HepG2 (cell line): ENCODE data around the gene ZDHHC18. TPM values are rescaled to one million over a fixed set of nuclear protein-coding genes. Genes with fewer than 3 reads are reported as not detected.
A peak's percentile ranks its signal among the peaks of the same experiment; 100 is the strongest.

ENCODE experiments used
- DR1 ChIP-seq: sonication (generic); formaldehyde crosslinking; IDR thresholded peaks from 2 replicates; pipeline ENCODE4 v1.8.0; 2021; ENCODE audit warnings: mild to moderate bottlenecking, missing genetic modification reagents, inconsistent platforms
- ETV6 ChIP-seq: sonication (generic); formaldehyde crosslinking; conservative IDR thresholded peaks from 2 replicates; pipeline ENCODE4 v1.4.0; 2020; ENCODE audit warnings: missing genetic modification reagents
- IRX3 ChIP-seq: sonication (generic); formaldehyde crosslinking; IDR thresholded peaks from 2 replicates; pipeline ENCODE4 v1.8.1; 2023; ENCODE audit warnings: mild to moderate bottlenecking, low read depth, missing genetic modification reagents, borderline replicate concordance
- KAT7 ChIP-seq: IDR thresholded peaks from 2 replicates; pipeline ENCODE4 v1.6.1; 2018; ENCODE audit warnings: borderline replicate concordance, missing compliant biosample characterization
- KLF11 ChIP-seq: IDR thresholded peaks from 2 replicates; pipeline ENCODE4 v1.6.1; 2016; ENCODE audit warnings: missing compliant biosample characterization
- SALL1 ChIP-seq: sonication (generic); formaldehyde crosslinking; IDR thresholded peaks from 2 replicates; pipeline ENCODE4 v1.8.0; 2022; ENCODE audit warnings: mild to moderate bottlenecking, missing genetic modification reagents
- SP4 ChIP-seq: sonication (generic); formaldehyde crosslinking; IDR thresholded peaks from 2 replicates; pipeline ENCODE4 v1.8.1; 2023; ENCODE audit warnings: mild to moderate bottlenecking, missing genetic modification reagents
- TAF1 ChIP-seq: sonication (generic); formaldehyde crosslinking; IDR thresholded peaks from 2 replicates; pipeline ENCODE4 v1.4.0; 2020; ENCODE audit warnings: missing genetic modification reagents
- TOPORS ChIP-seq: sonication (generic); formaldehyde crosslinking; IDR thresholded peaks from 2 replicates; pipeline ENCODE4 v1.8.0; 2023; ENCODE audit warnings: mild to moderate bottlenecking, missing genetic modification reagents
- TSC22D2 ChIP-seq: sonication (generic); formaldehyde crosslinking; IDR thresholded peaks from 2 replicates; pipeline ENCODE4 v1.5.1; 2020; ENCODE audit warnings: missing genetic modification reagents, mild to moderate bottlenecking, borderline replicate concordance
- XRCC5 ChIP-seq: fragments of 200-400 bp; formaldehyde crosslinking; optimal IDR thresholded peaks from 2 replicates; pipeline ENCODE3; 2017; ENCODE audit warnings: mild to moderate bottlenecking, low read length
- ZNF24 ChIP-seq: fragments of 450-650 bp; IDR thresholded peaks from 2 replicates; pipeline ENCODE4 v1.6.1; 2017; ENCODE audit warnings: antibody characterized with exemption, mild to moderate bottlenecking
- ZNF589 ChIP-seq: sonication (generic); formaldehyde crosslinking; conservative IDR thresholded peaks from 2 replicates; pipeline ENCODE4 v1.8.0; 2022; ENCODE audit warnings: mild to moderate bottlenecking, moderate library complexity, missing genetic modification reagents
- ZNF619 ChIP-seq: sonication (generic); formaldehyde crosslinking; IDR thresholded peaks from 2 replicates; pipeline ENCODE4 v1.4.0; 2020; ENCODE audit warnings: mild to moderate bottlenecking, missing genetic modification reagents
- polyA plus RNA-seq, 8 experiments: library from polyadenylated mRNA; depleted of rRNA in 3 of 8; stranded (reverse) in 7 of 8; unstranded in 1 of 8; fragments of >200 nt; fragmentation: Illumina TruSeq in 4 of 8; extraction: Trizol in 4 of 8; gene quantifications; 2 replicates each; pipeline versions ENCODE4 v1.2.1 to v1.2.3, GENCODE V29; 2011 to 2016; ENCODE audit warnings: low read depth in 4 of 8, missing spikeins in 1 of 8, mixed read lengths in 1 of 8; ENCODE audit not compliant: insufficient read depth in 1 of 8
- total RNA-seq, 5 experiments: library from RNA; depleted of rRNA; stranded (reverse); fragments of >200 nt; fragmentation: Illumina TruSeq; extraction: Trizol; gene quantifications; 2 replicates each; pipeline ENCODE4 v1.2.3, GENCODE V29; 2016; ENCODE audit warnings: low read depth in 1 of 5
- TF ChIP-seq, protein P1 (sequence below), 2 experiments: sonication (generic) in 1 of 2; formaldehyde crosslinking in 1 of 2; IDR thresholded peaks; 2 replicates each; pipeline versions ENCODE4 v1.5.1 to v1.6.1; 2011 to 2020; ENCODE audit warnings: borderline replicate concordance in 1 of 2, low read depth in 1 of 2, low read length in 1 of 2, mild to moderate bottlenecking in 1 of 2, missing genetic modification reagents in 1 of 2, moderate library complexity in 1 of 2
- TF ChIP-seq, protein P2 (sequence below): sonication (generic); formaldehyde crosslinking; IDR thresholded peaks from 2 replicates; pipeline ENCODE4 v1.4.0; 2020; ENCODE audit warnings: missing genetic modification reagents
- TF ChIP-seq, protein P3 (sequence below): sonication (generic); formaldehyde crosslinking; IDR thresholded peaks from 2 replicates; pipeline ENCODE4 v1.4.0; 2020; ENCODE audit warnings: mild to moderate bottlenecking, missing genetic modification reagents, borderline replicate concordance

Gene ZDHHC18
- total and polyA plus RNA-seq, 2 of the 13 experiments (the other 11 are each of a cell fraction or from before 2014, with no cell fraction given): 13.2 to 35.3 TPM

GRCh38 chr1:26862781-26863684, 36.5 kb downstream of the ZDHHC18 start, which contains the start of gene SFN (continued):
- TF ChIP-seq, protein P1, sequence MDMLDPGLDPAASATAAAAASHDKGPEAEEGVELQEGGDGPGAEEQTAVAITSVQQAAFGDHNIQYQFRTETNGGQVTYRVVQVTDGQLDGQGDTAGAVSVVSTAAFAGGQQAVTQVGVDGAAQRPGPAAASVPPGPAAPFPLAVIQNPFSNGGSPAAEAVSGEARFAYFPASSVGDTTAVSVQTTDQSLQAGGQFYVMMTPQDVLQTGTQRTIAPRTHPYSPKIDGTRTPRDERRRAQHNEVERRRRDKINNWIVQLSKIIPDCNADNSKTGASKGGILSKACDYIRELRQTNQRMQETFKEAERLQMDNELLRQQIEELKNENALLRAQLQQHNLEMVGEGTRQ (IDR thresholded peaks at IDR 0.05; ENCODE audit: low read depth, low read length): no peak
- TF ChIP-seq, protein P1 (CRISPR knock-in tag; IDR thresholded peaks at IDR 0.05; ENCODE audit: borderline replicate concordance): no peak
- TF ChIP-seq ETV6 (CRISPR knock-in tag) (no peak), XRCC5 (peak; percentile 83), ZNF589 (no peak), TSC22D2 (CRISPR knock-in tag) (no peak), TOPORS (CRISPR knock-in tag) (no peak), KLF11 (no peak), SALL1 (CRISPR knock-in tag) (peak; percentile 43; the same call in 1 of the 2 replicates), IRX3 (no peak), ZNF619 (CRISPR knock-in tag) (no peak), ZNF24 (no peak), DR1 (CRISPR knock-in tag) (peak; percentile 40; the same call in 1 of the 2 replicates), SP4 (CRISPR knock-in tag) (peak; percentile 25; the same call in 1 of the 2 replicates), KAT7 (CRISPR knock-in tag) (no peak), TAF1 (peak; percentile 58; the same call in 1 of the 2 replicates)
- TF ChIP-seq, protein P2, sequence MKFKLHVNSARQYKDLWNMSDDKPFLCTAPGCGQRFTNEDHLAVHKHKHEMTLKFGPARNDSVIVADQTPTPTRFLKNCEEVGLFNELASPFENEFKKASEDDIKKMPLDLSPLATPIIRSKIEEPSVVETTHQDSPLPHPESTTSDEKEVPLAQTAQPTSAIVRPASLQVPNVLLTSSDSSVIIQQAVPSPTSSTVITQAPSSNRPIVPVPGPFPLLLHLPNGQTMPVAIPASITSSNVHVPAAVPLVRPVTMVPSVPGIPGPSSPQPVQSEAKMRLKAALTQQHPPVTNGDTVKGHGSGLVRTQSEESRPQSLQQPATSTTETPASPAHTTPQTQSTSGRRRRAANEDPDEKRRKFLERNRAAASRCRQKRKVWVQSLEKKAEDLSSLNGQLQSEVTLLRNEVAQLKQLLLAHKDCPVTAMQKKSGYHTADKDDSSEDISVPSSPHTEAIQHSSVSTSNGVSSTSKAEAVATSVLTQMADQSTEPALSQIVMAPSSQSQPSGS (CRISPR knock-in tag): no peak
- TF ChIP-seq, protein P3, sequence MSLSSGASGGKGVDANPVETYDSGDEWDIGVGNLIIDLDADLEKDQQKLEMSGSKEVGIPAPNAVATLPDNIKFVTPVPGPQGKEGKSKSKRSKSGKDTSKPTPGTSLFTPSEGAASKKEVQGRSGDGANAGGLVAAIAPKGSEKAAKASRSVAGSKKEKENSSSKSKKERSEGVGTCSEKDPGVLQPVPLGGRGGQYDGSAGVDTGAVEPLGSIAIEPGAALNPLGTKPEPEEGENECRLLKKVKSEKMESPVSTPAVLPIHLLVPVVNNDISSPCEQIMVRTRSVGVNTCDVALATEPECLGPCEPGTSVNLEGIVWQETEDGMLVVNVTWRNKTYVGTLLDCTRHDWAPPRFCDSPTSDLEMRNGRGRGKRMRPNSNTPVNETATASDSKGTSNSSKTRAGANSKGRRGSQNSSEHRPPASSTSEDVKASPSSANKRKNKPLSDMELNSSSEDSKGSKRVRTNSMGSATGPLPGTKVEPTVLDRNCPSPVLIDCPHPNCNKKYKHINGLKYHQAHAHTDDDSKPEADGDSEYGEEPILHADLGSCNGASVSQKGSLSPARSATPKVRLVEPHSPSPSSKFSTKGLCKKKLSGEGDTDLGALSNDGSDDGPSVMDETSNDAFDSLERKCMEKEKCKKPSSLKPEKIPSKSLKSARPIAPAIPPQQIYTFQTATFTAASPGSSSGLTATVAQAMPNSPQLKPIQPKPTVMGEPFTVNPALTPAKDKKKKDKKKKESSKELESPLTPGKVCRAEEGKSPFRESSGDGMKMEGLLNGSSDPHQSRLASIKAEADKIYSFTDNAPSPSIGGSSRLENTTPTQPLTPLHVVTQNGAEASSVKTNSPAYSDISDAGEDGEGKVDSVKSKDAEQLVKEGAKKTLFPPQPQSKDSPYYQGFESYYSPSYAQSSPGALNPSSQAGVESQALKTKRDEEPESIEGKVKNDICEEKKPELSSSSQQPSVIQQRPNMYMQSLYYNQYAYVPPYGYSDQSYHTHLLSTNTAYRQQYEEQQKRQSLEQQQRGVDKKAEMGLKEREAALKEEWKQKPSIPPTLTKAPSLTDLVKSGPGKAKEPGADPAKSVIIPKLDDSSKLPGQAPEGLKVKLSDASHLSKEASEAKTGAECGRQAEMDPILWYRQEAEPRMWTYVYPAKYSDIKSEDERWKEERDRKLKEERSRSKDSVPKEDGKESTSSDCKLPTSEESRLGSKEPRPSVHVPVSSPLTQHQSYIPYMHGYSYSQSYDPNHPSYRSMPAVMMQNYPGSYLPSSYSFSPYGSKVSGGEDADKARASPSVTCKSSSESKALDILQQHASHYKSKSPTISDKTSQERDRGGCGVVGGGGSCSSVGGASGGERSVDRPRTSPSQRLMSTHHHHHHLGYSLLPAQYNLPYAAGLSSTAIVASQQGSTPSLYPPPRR (CRISPR knock-in tag): no peak
